VCaP (cell line): ENCODE data around the gene SLC17A4.

ENCODE experiments used
- H3K27ac ChIP-seq: fragments of 450-650 bp; 2 replicates; pipeline ENCODE4 v1.5.1; 2017
- TF ChIP-seq, protein P1 (sequence below): fragments of 450-650 bp; conservative IDR thresholded peaks from 2 replicates; pipeline ENCODE4 v1.5.1; 2017; ENCODE audit warnings: mild to moderate bottlenecking, moderate library complexity

The SLC17A4 gene

DNA sequence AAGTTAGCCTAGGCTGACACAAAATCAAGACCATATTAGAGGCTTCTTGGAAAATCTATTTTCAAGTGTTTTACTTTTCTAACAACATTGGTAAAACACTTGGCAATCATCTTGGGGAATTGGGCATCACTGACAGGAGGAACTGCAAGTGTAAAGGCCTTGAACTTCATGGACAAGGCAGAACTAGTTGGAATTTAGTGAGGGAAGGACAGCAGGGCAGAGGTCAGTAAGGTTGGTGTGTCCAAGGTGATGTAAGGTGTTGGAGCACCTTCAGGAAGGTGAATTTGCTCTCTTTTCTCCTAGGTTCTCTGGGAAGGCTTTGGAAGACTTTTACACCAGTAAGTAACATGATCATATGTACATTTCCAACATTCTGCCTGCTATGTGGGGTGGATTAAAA is 1.5 kb upstream of the SLC17A4 start:
- H3K27ac ChIP-seq = peak overlapping the region; percentile 98
- TF ChIP-seq, protein P1, sequence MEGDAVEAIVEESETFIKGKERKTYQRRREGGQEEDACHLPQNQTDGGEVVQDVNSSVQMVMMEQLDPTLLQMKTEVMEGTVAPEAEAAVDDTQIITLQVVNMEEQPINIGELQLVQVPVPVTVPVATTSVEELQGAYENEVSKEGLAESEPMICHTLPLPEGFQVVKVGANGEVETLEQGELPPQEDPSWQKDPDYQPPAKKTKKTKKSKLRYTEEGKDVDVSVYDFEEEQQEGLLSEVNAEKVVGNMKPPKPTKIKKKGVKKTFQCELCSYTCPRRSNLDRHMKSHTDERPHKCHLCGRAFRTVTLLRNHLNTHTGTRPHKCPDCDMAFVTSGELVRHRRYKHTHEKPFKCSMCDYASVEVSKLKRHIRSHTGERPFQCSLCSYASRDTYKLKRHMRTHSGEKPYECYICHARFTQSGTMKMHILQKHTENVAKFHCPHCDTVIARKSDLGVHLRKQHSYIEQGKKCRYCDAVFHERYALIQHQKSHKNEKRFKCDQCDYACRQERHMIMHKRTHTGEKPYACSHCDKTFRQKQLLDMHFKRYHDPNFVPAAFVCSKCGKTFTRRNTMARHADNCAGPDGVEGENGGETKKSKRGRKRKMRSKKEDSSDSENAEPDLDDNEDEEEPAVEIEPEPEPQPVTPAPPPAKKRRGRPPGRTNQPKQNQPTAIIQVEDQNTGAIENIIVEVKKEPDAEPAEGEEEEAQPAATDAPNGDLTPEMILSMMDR = no peak

DNA sequence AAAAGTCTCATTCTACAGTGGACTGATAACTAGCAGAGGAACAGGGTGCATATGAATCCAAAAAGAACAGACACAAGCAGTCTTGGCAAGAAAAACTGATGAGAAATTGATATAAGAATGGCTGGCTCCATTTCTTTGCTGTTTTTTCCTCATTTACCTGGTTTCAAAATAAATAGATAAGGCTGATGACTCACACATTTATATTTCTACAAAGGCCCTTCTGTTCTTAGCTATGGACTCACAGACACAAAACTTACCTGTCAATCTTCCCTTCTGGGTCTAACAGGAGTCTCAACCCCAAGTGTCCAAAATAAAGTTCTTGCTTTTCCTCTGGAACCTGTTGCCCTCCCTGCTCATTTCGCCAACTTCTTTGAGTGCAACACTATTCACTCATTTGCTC is 941 bp downstream of the SLC17A4 start:
- peak overlapping the region; percentile 98 for H3K27ac ChIP-seq
- TF ChIP-seq, protein P1 = no peak

DNA sequence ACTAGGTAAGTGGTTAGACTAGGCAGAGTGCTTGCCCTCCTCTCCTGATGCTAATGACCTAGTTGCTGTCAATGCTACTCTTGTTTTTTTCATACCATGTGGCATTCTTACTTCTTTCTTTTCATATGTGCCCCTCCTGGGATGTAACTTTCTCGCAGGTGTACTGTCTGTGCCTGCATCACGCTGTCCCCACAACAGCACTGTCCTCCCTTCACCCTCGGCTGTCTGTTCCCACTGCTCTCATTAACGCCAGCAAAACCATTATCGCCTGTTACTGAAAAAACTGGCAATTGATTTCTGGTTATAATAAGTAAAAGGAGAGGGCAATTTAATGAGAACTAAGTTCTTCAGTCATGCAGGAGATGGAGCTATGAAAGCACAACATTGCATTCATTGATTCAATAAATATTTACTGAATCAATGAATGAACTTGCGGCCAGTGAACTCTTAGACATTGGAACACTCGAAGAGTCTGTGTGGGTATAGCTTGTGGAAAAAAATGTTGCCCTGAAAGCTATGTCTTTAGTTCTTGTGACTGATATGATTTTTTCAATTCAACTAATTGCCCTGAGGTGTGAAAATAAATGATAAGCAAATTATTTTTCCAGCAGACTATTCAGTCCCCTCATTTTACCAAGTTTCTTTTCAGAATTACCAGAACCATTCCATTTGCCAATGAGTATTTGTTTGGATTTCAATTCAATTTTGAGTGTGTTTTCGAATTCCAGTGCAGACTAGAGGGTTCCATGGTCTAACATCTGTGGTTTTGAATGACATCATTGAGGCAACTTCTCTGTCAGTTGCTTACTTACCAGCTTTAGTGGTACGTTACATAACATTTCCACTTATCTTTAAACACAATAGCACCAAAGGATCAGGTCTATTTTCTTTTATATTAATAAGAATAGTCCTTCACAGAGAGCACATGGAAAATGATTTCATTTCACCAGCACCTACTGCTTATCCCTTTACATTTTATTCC is 2.1 kb downstream of the SLC17A4 start:
- TF ChIP-seq, protein P1 = no peak
- H3K27ac ChIP-seq = peak overlapping the region; percentile 98

DNA sequence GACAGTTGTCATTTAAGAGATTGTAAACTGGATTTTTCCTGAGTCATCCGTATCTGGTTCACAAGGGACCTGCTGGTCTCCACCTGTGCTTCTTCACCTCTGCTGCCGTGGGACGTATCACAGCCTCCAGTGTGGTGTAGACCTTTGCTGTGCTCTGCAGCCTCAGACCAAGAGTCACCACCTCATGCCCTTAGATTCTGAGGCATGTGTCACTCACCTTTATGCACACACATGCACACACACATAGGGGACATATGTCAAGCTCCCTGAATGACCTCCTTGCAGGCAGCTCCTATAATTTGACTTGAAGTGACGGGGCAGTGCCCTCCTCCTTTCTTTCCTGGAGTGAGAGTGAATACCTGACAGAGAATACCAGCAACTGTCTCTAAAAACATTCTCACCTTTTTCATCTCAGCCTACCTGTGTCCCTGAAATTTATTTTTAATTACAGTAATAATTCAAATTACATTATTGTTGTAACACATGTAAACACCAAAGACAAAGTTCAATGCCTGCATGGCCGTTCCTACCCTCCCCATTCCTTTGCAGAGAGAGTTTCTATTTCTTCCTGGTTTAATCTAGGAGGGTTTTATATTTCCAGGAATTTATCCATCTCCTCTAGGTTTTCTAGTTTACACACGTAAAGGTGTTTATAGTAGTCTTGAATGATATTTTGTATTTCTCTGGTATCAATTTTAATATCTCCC is 3.5 kb downstream of the SLC17A4 start:
- H3K27ac ChIP-seq = no peak overlapping the region; the same call in 1 of the 2 replicates
- TF ChIP-seq, protein P1 = no peak

DNA sequence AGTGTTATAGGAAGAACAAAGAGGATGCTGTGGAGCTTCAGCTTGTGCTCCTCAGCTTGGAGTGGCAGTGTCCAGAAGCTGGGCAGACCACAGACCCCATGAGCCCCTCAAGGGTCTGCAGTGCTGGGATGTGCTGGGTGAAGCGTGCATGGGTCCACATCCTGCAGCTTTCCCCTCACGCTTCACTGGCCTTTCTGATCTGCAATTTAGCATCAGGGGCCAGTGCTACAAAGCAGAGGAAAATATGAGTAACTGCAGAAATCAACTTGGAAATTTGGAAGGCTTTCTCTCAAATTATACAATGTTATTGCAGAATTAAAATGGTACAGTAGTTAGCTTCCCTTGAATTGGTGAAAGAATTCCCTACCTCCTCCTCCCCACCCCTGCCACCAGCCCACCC is 10.1 kb downstream of the SLC17A4 start:
- TF ChIP-seq, protein P1 = no peak
- peak overlapping the region; percentile 20; the same call in 1 of the 2 replicates for H3K27ac ChIP-seq

DNA sequence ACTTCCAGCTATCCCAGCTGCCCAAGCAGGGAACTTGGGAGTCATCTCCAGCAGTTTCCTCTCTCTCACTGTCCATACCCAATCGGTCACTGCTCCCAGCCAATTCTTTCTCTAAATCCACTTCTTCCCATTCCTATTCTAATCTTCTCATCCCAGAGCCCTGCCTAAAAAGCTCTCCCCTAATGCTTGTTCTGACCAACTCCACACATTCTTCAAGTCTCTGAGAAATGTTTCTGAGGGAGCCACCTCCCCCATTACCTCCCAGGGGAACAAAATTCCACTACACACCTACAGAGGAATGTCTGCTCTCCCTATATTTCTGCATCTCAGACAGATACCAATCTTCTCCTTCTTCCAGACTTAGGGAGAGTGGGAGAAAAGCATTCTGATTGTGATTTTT is 14.0 kb downstream of the SLC17A4 start:
- H3K27ac ChIP-seq = no peak overlapping the region
- TF ChIP-seq, protein P1 = no peak

DNA sequence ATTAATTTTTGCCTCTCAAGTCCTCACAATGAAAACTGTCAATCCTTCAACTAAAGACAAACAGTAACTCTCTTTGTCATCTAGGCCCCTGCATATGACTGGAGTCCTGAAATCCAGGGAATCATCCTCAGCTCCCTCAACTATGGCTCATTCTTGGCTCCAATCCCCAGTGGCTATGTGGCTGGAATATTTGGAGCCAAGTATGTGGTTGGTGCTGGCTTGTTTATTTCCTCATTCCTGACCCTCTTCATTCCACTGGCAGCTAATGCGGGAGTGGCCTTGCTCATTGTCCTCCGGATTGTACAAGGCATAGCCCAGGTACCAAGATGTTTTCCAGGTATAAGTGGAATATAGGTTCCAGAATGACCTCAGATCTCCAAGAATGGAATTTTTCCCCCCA is 15.4 kb downstream of the SLC17A4 start:
- TF ChIP-seq, protein P1 = no peak
- H3K27ac ChIP-seq = no peak overlapping the region
